HG03175 (cell line): Measurements from ENCODE around the gene KAZN.

Source experiments
- ATAC-seq: cut with Tn5 transposase; IDR thresholded peaks from one replicate; pipeline ENCODE4 v1.9.1; 2021; ENCODE audit warnings: mild to moderate bottlenecking, moderate library complexity; ENCODE audit not compliant: unreplicated experiment

The KAZN gene

GRCh38 chr1:14875524-14876509, 277.3 kb downstream of the KAZN start:
- ATAC-seq, result no peak

- no peak for ATAC-seq
Measured at GRCh38 chr1:14876747-14877146, 278.3 kb downstream of the KAZN start.

GRCh38 chr1:14877224-14877623, 278.7 kb downstream of the KAZN start:
- ATAC-seq, result no peak

GRCh38 chr1:14878124-14878523, 279.6 kb downstream of the KAZN start:
- no peak for ATAC-seq

GRCh38 chr1:14878951-14879350, 280.5 kb downstream of the KAZN start:
- ATAC-seq, result no peak

- no peak for ATAC-seq
Measured at GRCh38 chr1:14880456-14881316, 282.2 kb downstream of the KAZN start.

GRCh38 chr1:14881775-14882672, 283.5 kb downstream of the KAZN start:
- peak; percentile 76 for ATAC-seq

GRCh38 chr1:14884614-14885175, 286.2 kb downstream of the KAZN start:
- no peak for ATAC-seq

GRCh38 chr1:14887044-14887566, 288.6 kb downstream of the KAZN start:
- ATAC-seq, result no peak

- ATAC-seq, result no peak
Measured at GRCh38 chr1:14887764-14888350, 289.4 kb downstream of the KAZN start.

GRCh38 chr1:14888374-14888773, 289.9 kb downstream of the KAZN start:
- no peak for ATAC-seq

- ATAC-seq, result no peak
Measured at GRCh38 chr1:14889825-14890440, 291.4 kb downstream of the KAZN start.

GRCh38 chr1:14891991-14892390, 293.5 kb downstream of the KAZN start:
- ATAC-seq, result no peak

GRCh38 chr1:14894811-14895560, 296.5 kb downstream of the KAZN start:
- ATAC-seq, result no peak

- no peak for ATAC-seq
Measured at GRCh38 chr1:14895727-14896126, 297.2 kb downstream of the KAZN start.

GRCh38 chr1:14896381-14897079, 298.0 kb downstream of the KAZN start:
- ATAC-seq, result no peak

- no peak for ATAC-seq
Measured at GRCh38 chr1:14897080-14897449, 298.6 kb downstream of the KAZN start.

- ATAC-seq, result no peak
Measured at GRCh38 chr1:14897547-14897946, 299.1 kb downstream of the KAZN start.
